ENCODE measurements around the gene MED15.
"Not testable (repeated sequence)": the region's sequence is repeated elsewhere in the genome, so short reads cannot be mapped to it uniquely, and the experiment has no call there.

Gene MED15

DNA sequence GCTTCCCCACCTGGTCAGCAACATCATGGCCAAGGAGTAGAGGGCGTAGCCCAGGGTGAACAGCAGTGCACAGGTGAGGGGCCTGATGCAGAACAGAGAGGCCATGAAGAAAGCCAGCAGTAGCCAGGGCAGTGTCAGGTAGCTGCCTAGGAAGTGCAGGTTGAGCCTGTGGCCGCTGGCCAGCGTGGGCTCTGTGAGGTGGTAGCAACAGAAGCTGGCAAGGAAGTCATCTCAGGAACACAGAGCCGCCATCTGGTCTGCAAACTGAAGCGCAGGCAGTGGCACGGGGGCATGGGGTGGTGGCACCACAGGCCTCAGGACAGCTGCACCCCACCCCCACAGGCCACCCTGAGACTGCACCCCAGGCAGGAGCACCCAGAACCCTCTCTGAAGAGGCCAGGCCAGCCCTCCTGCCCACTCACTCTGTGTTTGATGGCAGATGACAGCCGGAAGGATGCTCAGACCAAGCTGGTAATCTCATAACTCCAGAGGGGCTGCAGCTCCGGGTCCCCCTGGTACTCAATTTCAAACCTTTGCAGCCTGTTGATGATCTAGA, 95.3 kb downstream of the MED15 start:
- no peak for DNase-seq (ENCODE audit: low spot score)

DNA sequence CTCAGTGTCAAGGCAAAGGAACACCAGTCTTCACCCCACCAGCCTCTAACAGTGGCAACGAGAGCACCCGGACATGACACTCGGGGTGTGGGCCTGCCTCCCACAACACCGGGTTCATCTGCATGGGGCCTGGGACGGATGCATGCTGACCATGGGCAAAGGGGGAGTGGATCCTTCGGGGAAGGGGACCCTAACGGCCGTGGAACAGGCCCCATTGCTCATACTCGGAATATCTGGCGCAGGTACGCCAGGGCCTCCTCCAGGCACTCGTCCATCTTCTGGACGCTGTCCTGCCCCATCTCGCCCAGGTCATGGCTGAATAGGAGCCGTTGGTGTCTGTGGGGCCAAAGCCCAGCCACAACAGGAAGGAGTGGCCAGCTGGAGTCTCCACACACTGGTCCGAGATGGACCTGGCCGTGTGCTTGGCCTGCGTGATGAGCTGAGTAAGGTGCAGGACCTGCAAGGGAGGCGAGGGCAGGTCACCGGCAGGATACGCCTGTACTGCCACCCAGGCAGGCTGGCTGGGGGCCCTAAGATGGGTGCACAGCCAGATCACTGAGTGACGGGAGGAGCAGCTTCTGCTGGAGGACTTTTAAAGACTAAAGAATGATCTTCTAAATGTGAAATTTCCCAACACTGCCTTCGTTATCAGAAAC, 96.8 kb downstream of the MED15 start:
- DNase-seq (ENCODE audit: low spot score), result no peak

DNA sequence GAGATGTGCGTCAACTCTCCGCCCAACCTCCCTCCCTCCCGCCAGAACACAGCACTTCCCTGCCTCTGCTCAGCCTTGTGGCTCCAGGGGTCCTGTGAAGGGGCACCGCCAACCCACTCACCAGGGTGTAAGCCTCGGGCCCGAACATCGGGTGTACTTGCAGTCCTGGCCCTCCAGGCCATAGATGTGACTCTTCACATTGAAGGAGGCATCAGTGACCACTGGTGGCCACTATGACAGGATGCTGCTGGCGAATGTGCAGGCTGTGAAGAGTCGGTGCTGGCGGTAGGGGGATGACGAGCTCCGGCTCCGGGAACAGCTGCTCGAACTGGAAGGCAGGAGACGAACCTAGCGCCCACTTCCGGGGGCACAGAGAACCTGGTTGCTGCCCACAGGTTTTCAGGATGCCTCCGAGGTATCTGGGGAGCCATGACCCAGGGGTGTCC, 97.4 kb downstream of the MED15 start:
- DNase-seq (ENCODE audit: low spot score), result no peak

DNA sequence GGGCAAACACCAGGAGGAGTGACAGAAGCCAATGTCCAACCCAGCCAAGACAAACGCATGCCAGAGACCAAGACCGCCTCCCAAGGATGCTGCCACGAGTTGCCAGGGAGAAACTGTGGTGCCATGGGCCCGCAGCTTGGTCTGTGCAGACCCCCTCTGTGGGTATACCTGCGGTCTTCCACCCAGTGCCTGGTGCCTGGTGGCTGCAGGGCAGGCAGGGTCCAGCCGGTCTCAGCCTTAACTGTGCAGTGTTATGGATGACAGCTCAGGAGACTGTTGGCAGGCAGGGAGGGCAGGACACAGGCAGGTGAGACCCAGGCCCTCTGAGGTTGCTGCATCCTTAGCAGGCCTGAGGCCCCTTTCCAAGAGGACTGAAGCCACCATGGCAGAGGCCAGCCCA, 97.9 kb downstream of the MED15 start:
- DNase-seq (ENCODE audit: low spot score), result no peak

DNA sequence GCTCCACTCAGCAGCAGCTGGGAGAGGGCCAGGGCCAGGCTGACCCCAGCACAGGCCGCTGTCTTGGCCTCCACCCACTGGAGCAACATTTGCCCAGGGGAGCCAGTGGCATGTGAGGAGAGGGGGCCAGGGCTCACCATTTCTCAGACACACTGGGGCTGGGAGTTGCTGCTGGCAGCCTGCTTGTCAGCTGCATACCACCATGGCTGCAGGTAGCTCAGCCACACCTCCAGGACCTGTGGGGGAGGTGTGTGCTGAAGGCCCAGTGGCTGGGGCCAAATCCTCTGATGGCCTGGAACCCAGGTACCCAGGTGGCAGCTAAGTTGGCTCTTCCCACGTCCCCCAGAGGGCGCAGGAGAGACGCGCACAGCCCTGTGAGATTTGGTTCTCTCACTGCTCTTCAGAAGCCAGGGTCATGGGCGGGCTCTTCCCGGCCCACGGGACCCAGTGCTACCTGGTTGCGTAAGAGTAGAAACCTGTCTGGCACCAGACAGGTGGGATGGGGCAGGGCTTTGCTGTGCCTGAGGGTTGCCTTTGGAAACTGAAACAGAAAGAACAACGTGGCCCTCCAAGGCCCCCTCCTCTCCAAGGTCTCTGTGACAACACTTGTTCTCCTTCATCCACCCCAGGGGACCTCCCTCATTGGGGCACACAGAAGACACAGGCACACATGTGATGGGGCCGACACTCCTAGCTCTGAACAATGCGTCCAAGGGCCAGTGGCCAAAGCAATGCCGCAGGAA, 98.8 kb downstream of the MED15 start:
- DNase-seq (ENCODE audit: low spot score), result peak; percentile 59

DNA sequence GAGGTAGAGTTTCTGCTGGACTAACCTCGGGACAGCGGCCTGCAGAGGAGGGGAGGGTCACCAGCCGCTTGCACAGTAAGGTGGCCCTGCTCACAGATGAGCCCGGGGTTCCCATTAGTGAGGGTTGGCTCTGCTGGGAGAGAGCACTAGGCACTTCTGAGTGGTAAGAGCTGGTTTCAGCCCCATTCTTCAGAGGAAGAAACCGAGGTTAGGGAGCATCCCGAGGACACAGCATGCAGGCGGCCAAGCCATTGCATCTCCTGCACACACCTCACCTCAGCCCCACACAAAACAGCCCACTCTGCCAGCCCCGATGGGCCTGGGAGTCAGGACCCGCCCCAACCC, 99.3 kb downstream of the MED15 start:
- no peak for DNase-seq (ENCODE audit: low spot score)

DNA sequence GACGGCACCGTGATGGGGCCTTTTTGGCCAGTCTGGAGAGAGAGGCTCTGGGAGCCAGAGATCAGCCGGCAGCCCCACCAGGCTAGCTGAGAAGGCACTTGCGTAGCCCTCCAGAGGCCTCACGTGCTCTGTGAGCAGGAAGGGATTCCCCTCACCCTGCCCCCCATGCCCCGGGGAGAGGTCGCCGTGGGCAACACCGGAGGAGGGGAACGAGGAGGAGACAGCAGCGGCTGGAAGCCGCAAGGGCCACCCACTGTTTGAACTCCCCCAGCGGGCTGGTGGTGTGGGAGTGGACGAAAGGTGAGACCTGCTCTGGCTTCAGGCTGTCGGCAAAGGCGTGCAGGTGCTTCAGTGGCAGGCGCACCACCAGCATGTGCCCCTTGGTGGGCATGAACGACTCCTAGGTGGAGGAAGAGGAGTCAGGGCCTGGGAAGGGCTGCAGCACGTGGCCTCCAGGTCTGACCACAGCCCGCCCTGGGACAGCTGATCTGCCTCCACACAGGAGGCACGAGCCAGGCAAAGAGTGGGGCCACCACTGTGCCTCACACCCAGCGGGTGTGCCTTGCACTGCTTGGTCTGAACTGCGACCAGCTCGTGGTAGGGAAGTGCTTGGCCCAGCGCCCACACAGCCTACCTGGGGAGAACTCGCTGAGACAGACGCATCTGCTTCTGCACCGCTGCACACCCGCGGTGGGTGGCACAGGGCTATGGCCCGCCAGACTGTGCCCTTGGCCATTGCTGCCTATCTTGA, 99.9 kb downstream of the MED15 start:
- no peak for DNase-seq (ENCODE audit: low spot score)

DNA sequence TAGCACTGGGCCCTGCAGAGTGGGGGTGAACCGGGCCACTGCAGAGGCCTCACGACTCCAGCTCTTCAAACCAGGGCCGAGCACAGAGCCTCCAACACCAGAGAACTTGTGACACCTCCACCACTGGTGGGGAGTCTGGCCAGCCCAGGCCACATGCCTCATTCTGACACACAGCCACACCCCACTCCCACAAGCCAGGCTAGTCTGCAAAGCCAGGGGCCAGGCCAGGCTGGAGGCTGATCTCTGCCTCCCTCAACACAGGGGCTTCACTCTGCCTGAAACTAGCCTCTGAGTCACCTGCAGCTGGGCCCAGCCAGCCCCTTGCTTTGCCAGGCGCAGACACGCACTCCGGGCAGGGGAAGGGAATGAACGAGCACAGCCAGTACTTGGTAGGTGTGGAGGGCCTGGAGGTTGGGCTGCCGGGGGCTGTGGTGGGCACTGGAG, 102.9 kb downstream of the MED15 start:
- no peak for DNase-seq (ENCODE audit: low spot score)

DNA sequence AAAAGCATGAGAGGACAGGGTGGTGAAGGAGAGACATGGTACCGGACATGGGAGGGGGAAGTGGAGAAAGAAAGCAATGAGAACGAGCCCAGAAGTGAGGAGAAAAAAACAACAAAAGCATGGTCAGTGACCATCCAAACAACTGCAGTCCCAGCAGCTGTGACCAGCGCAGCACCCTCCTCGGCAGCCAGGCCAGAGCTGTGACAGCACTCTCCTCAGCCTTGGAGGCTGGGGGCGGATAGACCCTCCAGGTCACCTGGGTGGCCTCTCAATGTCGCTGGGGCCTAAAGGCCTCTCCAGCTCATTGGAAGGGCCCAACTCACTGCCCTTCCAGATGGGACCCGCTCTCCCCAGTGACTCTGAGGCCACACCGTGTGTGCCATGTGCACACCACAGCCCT, 103.3 kb downstream of the MED15 start:
- no peak for DNase-seq (ENCODE audit: low spot score)

DNA sequence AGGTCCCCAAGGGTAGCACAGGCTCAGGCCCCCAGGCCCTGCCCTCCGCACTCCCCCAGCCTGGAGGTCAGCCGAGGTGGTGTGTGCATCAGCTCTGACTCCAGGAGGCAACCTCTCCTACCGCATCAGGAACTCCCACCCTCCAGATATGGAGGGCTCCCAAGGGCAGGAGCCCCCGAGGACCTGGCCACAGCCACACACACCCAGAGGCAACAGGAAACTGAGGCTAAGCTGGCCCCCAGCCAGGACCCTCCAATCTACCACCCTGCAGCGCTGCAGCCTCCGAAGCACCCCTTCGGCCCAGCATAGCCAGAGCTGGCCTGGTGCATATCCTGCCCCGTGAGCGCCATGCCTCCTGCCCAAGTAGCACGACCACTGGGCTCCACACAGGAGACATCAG, 104.0 kb downstream of the MED15 start:
- DNase-seq (ENCODE audit: low spot score), result no peak

DNA sequence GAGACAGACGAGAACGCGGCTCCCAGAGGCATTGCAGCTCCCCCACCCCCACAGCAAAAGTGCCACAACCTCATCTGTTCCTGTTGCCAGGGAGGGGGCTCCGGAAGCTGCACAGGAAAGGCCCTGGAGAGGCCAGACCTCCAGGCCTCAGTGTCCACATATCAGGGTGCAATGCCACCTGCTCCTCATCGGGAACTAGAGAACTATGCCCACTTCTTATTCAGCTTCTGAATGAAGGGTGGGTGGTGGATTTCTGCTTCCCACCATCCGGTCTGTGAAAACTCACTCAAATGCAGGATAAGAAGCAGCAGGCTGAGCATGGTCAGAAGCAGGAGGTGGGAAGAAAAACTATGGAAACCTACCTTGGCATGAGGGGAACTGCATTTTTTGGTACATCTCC, 105.9 kb downstream of the MED15 start:
- no peak for DNase-seq (ENCODE audit: low spot score)

DNA sequence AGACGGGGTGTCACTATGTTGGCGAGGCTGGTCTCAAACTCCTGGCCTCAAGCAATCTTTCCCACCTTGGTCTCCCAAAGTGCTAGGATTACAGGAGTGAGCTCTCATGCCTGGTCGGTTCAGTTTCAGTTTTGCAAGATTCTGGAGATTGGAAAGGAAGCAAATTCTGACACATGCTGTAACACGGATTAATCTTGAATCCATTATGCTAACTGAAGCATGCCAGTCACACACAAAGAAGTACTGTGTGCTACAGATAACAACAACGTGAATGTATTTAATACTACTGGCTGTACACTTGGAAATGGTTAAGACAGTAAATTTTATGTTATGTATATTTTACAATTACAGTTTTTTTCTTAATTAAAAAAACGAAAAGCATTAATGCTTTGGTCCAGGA, 107.6 kb downstream of the MED15 start:
- DNase-seq (ENCODE audit: low spot score), result no peak

DNA sequence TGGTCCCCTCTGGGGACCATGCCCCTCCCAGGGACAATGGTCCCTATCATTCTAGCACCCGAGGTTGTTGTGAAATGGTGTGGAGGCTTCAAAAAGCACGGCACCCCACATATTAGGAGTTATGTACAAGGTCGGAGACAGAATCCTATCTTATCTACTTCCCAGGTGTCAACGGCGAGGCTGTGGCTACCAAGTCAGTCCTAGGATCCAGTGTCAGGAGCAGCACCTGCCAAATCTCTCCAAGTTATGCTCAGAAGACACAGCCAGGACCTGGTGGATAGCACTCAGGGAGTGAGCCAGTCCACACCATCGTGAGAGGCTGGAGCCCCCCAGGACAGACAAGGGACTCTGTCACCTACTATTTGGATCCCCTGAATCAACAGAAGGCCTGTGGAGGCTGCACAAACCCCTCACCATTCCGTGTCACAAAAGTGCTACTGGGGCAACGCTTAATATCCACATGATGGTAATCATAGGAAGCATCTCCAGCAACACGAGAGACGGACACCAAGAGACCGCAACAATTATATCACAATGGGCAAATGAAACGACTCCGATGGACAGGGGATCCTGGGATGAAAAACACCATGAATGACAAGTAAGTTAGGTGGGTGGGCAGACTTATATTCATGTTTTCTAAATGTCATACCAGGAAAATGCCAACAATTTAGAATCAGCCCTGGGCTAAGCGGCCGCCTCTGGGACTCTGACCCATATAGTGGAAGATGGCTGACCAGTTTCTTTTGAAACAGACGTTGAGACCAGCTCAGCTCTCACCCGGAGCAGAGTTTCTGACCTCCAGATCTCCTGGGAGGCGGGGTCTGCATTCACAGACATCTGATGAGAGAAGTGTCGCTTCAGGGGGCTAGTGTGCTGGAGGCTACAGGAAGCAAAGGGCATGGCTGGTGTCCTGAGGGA, 108.4 kb downstream of the MED15 start:
- DNase-seq (ENCODE audit: low spot score), result no peak

DNA sequence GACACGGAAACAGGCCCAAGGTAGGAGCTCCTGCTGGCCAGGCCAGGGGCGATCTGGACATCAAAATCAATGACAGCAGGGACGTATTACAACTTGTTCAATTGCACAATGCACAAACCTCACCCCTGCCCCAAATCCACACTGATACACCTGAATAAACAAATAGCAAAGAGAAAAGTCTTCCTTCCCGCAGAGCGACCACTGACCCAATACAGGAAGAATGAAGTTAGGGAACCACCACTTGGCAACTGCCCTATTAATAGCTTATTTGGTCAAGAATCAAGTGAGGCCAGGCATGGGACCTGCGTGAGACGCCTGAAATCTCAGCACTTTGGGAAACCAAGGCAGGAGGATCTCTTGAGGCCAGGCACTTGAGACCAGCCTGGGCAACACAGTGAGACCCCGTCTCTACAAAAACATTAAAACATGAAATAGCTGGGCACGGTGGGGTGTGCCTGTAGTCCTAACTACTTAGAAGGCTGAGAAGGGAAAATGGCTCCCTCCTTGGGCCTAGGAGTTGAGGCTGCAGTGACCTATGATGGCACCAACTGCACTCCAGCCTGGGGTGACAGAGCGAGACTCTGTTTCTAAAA, 109.1 kb downstream of the MED15 start:
- no peak for DNase-seq (ENCODE audit: low spot score)

DNA sequence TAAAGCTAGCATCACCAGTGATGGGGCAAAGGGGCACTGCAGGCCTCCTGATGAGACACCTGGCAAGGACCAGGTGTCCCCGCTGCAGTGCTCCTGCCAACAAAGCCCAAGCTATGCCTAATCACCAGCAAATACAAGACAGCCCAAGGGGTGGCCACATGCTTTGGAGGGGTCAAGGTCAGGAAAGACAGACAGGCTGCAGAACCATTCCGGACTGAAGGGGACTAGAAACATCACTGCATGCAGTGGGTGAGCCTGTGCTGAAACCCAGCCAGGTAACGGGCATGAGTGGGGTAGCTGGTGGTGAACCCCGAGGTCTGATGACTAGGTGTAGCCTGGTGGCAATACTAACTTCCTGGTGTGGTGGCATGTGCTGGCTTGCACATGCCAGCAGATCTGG, 111.1 kb downstream of the MED15 start:
- DNase-seq (ENCODE audit: low spot score), result no peak

DNA sequence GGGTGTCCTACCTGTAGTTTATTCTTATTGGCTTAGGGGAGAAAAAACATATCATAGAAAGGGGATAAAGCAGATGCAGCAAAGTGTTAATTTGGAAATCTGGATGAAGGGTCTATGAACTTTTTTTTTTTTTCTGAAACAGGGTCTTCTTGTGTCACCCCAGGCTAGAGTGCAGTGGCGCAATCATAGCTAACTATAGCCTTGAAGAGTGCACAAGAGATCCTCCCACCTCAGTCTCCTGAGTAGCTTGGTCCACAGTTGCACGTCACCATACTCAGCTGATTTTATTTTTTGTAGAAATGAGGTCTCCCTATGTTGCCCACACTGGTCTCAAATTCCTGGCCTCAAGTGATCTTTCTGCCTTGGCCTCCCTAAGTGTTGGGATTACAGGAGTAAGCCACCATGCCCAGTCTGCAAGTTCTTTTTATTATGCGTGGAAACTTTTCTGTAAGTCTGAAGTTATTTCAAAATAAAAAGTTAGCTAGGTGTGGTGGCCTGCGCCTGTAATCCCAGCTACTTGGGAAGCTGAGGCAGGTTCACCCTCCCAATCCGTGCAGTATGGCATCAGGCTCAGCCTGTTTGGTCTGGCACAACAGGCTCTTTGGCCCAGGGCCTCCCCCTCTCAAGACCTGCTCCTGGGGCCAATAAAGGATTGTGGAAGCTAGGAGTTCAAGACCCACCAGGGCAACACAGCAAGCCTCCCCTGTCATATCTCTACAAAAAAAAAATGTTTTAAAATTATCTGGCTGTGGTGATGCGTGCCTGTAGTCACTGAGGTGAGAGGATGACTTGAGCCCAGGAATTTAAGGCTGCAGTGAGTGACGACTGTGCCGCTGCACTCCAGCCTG, 111.9 kb downstream of the MED15 start:
- no peak for DNase-seq (ENCODE audit: low spot score)

DNA sequence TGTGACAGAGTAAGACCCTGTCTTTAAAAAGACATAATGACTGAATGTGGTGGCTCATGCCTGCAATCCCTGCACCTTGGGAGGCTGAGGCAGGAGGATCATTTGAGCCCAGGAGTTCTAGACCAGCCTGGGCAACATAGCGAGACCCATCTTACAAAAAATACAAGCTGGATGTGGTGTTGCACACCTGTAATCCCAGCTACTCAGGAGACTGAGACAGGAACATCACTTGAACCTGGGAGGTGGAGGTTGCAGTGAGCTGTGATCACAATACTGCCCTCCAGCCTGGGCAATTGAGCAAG, 112.4 kb downstream of the MED15 start:
- not testable (repeated sequence) for DNase-seq (ENCODE audit: low spot score)

DNA sequence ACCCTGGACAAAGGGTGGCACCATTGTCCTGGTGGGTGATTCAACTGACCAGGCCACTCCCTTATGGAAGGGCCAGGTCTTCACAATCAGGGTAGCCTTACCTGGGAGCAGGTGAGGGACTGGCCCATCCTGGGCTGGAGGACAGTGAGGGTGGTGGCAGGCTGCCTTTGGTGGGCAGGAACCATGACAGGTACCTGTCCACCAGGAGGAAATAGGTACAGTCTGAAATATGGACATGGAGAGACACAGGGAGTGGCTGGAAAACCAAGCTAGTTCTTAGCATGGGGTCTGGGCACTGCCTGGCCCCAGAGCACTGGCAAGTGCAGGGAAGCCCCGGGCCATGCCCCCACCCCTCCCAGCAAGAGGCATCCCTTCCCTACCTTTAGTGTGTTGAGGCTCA, 113.8 kb downstream of the MED15 start:
- DNase-seq (ENCODE audit: low spot score), result no peak

DNA sequence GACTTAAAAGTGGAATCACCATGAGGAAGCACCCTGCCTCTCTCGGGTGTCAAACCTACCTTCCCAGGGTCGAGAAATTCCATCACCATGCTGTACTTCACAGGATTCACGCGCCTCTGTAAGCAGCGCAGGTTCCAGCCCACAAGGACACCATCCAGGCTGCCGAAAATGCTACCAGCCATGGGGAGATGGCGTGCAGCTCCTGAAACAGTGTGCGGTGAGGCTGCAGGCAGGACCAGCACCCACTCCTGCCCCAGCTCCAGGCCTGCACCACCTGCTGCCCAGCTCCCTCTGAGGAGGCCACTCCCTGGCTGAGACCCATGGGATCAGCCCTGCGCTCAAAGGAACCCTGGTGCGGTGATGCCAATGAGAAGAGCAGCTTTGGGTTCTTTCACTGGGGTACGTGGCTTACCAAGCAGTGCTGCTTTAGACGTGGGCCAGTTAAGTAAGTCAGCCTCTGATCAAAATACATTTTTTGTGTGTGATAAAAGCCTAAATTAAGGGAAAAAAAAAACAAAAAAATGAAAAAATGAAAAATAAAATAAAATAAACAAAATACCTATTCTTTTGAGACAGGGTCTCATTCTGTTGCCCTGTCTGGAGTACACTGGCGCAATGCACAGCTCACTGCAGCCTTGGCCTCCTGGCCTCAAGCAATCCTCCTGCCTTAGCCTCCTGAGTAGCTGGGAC, 115.4 kb downstream of the MED15 start:
- no peak for DNase-seq (ENCODE audit: low spot score)

DNA sequence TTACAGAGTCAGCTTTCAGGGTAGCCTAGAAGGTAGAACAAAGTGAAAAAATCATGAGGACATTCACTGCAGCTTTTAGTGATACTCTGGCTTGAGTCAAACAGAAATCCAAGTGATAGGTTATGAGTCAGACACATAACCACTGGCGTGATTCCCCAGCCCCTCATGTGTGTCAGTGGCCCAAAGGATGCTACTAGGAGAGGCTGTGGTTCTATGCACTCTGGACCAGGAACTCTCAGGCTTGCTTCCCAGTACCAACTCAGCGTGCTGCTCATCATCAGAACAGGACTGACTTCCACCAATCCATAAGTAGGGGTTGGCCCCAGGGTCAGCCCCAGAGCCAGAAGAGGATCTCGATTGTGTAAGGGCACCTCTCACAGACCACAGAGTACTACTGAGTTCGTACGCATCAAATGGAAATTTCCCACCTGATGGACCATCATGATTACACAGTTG, 116.8 kb downstream of the MED15 start:
- no peak for DNase-seq (ENCODE audit: low spot score)

All from RKO (cell line).